Uterus (tissue), 2 donors: ENCODE results near the gene TLE6.
"Not testable (repeated sequence)": the region's sequence is repeated elsewhere in the genome, so short reads cannot be mapped to it uniquely, and the experiment has no call there.

Experiments used
- POLR2A ChIP-seq, 2 donors: fragments of 450-650 bp; IDR thresholded peaks; one replicate each; pipeline ENCODE4 v1.6.1; 2016; ENCODE audit warnings: antibody characterized with exemption in 2 of 2, mild to moderate bottlenecking in 1 of 2, moderate library complexity in 1 of 2
- TF ChIP-seq, protein P1 (sequence below), 4 experiments: fragments of 200-600 bp in 2 of 4; fragments of 450-650 bp in 2 of 4; sonication (generic) in 2 of 4; IDR thresholded peaks; one replicate each; pipeline ENCODE4 v1.5.1; 2016 to 2019; ENCODE audit warnings: antibody characterized with exemption in 4 of 4, mild to moderate bottlenecking in 2 of 4, moderate library complexity in 1 of 4

DNA sequence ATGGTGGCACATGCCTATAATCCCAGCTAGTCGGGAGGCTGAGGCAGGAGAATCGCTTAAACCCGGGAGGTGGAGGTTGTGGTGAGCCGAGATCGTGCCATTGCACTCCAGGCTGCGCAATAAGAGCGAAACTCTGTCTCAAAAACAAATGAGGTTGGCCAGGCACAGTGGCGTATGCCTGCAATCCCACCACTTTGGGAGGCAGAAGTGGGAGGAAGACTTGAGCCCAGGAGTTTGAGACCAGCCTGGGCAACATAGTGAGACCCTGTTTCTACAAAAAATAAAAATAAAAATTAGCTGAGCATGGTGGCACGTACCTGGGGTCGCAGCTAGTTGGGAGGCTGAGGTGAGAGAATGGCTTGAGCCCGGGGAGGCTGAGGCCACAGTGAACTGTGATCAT lies 15.0 kb downstream of the TLE6 start:
- TF ChIP-seq, protein P1, sequence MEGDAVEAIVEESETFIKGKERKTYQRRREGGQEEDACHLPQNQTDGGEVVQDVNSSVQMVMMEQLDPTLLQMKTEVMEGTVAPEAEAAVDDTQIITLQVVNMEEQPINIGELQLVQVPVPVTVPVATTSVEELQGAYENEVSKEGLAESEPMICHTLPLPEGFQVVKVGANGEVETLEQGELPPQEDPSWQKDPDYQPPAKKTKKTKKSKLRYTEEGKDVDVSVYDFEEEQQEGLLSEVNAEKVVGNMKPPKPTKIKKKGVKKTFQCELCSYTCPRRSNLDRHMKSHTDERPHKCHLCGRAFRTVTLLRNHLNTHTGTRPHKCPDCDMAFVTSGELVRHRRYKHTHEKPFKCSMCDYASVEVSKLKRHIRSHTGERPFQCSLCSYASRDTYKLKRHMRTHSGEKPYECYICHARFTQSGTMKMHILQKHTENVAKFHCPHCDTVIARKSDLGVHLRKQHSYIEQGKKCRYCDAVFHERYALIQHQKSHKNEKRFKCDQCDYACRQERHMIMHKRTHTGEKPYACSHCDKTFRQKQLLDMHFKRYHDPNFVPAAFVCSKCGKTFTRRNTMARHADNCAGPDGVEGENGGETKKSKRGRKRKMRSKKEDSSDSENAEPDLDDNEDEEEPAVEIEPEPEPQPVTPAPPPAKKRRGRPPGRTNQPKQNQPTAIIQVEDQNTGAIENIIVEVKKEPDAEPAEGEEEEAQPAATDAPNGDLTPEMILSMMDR (IDR thresholded peaks at IDR 0.05) = not testable (repeated sequence)
- TF ChIP-seq POLR2A (IDR thresholded peaks at IDR 0.05) = not testable (repeated sequence)
